K562 (cell line): ENCODE data around the gene C2CD2L. TPM values are rescaled to one million over a fixed set of nuclear protein-coding genes. Genes with fewer than 3 reads are reported as not detected.

Source experiments
- CREB3 ChIP-seq: fragments of 450-650 bp; conservative IDR thresholded peaks from 2 replicates; pipeline ENCODE4 v1.6.1; 2016; ENCODE audit warnings: missing genetic modification characterization, low read depth, mild to moderate bottlenecking, missing compliant biosample characterization, moderate library complexity
- CREB5 ChIP-seq: fragments of 250-450 bp; sonication (Bioruptor Pico); IDR thresholded peaks from 2 replicates; pipeline ENCODE4 v1.5.0; 2020; ENCODE audit warnings: mild to moderate bottlenecking
- ELF4 ChIP-seq: fragments of 450-650 bp; formaldehyde crosslinking; IDR thresholded peaks from 2 replicates; pipeline ENCODE4 v1.4.0; 2022; ENCODE audit warnings: missing genetic modification characterization
- FOXJ2 ChIP-seq: fragments of 200-800 bp; sonication (Bioruptor generic); IDR thresholded peaks from 2 replicates; pipeline ENCODE4 v1.6.1; 2016; ENCODE audit warnings: missing genetic modification characterization, missing compliant biosample characterization
- GATAD2A ChIP-seq: fragments of 450-650 bp; IDR thresholded peaks from 2 replicates; pipeline ENCODE4 v1.6.1; 2017
- HNRNPH1 ChIP-seq: fragments of 200-400 bp; formaldehyde crosslinking; optimal IDR thresholded peaks from 2 replicates; pipeline ENCODE3; 2017; ENCODE audit warnings: low read depth, mild to moderate bottlenecking, low read length, moderate library complexity
- HNRNPK ChIP-seq: fragments of 200-400 bp; formaldehyde crosslinking; IDR thresholded peaks from one replicate; pipeline ENCODE4 v1.6.1; 2018; ENCODE audit warnings: mild to moderate bottlenecking, low read depth, low read length; ENCODE audit not compliant: poor library complexity, severe bottlenecking
- IRF1 ChIP-seq: sonication (generic); formaldehyde crosslinking; IDR thresholded peaks from 2 replicates; pipeline ENCODE4 v1.8.0; 2022; ENCODE audit warnings: missing genetic modification reagents, mild to moderate bottlenecking, borderline replicate concordance
- KHSRP ChIP-seq: fragments of 450-650 bp; IDR thresholded peaks from 2 replicates; pipeline ENCODE4 v1.6.1; 2017
- MTA1 ChIP-seq: fragments of 450-650 bp; IDR thresholded peaks from 2 replicates; pipeline ENCODE4 v1.6.1; 2017; ENCODE audit warnings: borderline replicate concordance
- NEUROD1 ChIP-seq: fragments of 150-350 bp; IDR thresholded peaks from 2 replicates; pipeline ENCODE4 v1.6.1; 2014; ENCODE audit warnings: borderline replicate concordance, low read length, low read depth; ENCODE audit not compliant: partially characterized antibody
- PHB2 ChIP-seq: fragments of 450-650 bp; IDR thresholded peaks from 2 replicates; pipeline ENCODE4 v1.6.1; 2017; ENCODE audit warnings: low read depth
- RBBP5 ChIP-seq: fragments of 200-600 bp; sonication (generic); IDR thresholded peaks from 2 replicates; pipeline ENCODE4 v1.6.1; 2012; ENCODE audit warnings: borderline replicate concordance, mild to moderate bottlenecking, low read length, control low read depth, inconsistent platforms; ENCODE audit not compliant: insufficient read depth, poor library complexity, severe bottlenecking
- SETDB1 ChIP-seq: IDR thresholded peaks from one replicate; pipeline ENCODE4 v1.6.1; 2012; ENCODE audit warnings: low read length, control low read depth, inconsistent platforms
- SMAD4 ChIP-seq: fragments of 250-450 bp; sonication (Bioruptor Pico); conservative IDR thresholded peaks from 2 replicates; pipeline ENCODE4 v1.8.0; 2021; ENCODE audit warnings: inconsistent platforms, mild to moderate bottlenecking, moderate library complexity
- SNRNP70 ChIP-seq: fragments of 200-400 bp; formaldehyde crosslinking; optimal IDR thresholded peaks from 2 replicates; pipeline ENCODE3; 2017; ENCODE audit warnings: low read depth, low read length
- TBP ChIP-seq: optimal IDR thresholded peaks from 2 replicates; pipeline ENCODE3; 2011; ENCODE audit warnings: low read depth, low read length, improper control_type of control experiment
- TCF15 ChIP-seq: fragments of 250-450 bp; sonication (Bioruptor Pico); IDR thresholded peaks from 2 replicates; pipeline ENCODE4 v1.8.0; 2022; ENCODE audit warnings: moderate library complexity, mild to moderate bottlenecking, inconsistent platforms
- TFAP4 ChIP-seq: sonication (generic); formaldehyde crosslinking; IDR thresholded peaks from 2 replicates; pipeline ENCODE4 v1.8.0; 2022; ENCODE audit warnings: missing genetic modification reagents, mild to moderate bottlenecking, moderate library complexity, borderline replicate concordance
- ZFP91 ChIP-seq: sonication (generic); formaldehyde crosslinking; IDR thresholded peaks from 2 replicates; pipeline ENCODE4 v1.8.0; 2022; ENCODE audit warnings: mild to moderate bottlenecking, missing genetic modification reagents
- ZNF212 ChIP-seq: fragments of 450-650 bp; formaldehyde crosslinking; IDR thresholded peaks from 2 replicates; pipeline ENCODE4 v1.4.0; 2020; ENCODE audit warnings: mild to moderate bottlenecking
- polyA plus RNA-seq, 8 experiments: library from polyadenylated mRNA; depleted of rRNA in 4 of 8; stranded (reverse) in 5 of 8; unstranded in 3 of 8; fragments of >200 nt; fragmentation: Nextera tagmentation in 2 of 8; fragmentation: Illumina TruSeq in 1 of 8; extraction: Ambion mirVana in 2 of 8; extraction: Trizol in 1 of 8; gene quantifications; 2 replicates each; pipeline versions ENCODE4 v1.2.1 to v1.2.3, GENCODE V29; 2011 to 2014; ENCODE audit warnings: inconsistent platforms in 1 of 8, missing spikeins in 1 of 8
- total RNA-seq, 7 experiments: library from RNA; depleted of rRNA in 6 of 7; stranded (reverse); fragments of >200 nt in 6 of 7; fragmentation: Illumina TruSeq in 2 of 7; extraction: Trizol in 2 of 7; gene quantifications; 2 replicates each; pipeline versions ENCODE4 v1.2.1 to v1.2.3, GENCODE V29; 2011 to 2021; ENCODE audit warnings: low replicate concordance in 1 of 7

The C2CD2L gene
- total and polyA plus RNA-seq, 9 of the 15 experiments (the other 6 are each of a cell fraction or from before 2014, with no cell fraction given), result 0.66 to 41.2 (median 14.8) TPM

GRCh38 chr11:119093942-119094815, 13.0 kb upstream of the C2CD2L start (continued):
- TF ChIP-seq HNRNPH1, result peak; percentile 1
- TF ChIP-seq FOXJ2 (tag), result 0 out of 2 replicates have a peak, but pooled peaks have one; percentile 11
- no peak for TF ChIP-seq PHB2
- peak; percentile 45 for TF ChIP-seq RBBP5
- TF ChIP-seq SNRNP70, result no peak
- no peak for TF ChIP-seq KHSRP
- no peak for TF ChIP-seq ZFP91 (CRISPR knock-in tag)
- no peak for TF ChIP-seq ELF4 (CRISPR knock-in tag)
- no peak for TF ChIP-seq CREB5 (CRISPR knock-in tag)
- peak; percentile 28; the same call in 1 of the 2 replicates for TF ChIP-seq SMAD4 (CRISPR knock-in tag)
- no peak for TF ChIP-seq GATAD2A
- TF ChIP-seq HNRNPK, result peak; percentile 40
- no peak for TF ChIP-seq IRF1 (CRISPR knock-in tag)
- TF ChIP-seq MTA1, result no peak
- TF ChIP-seq ZNF212 (CRISPR knock-in tag), result peak; percentile 53; the same call in 1 of the 2 replicates
- TF ChIP-seq CREB3 (tag), result no peak
- peak; percentile 44 for TF ChIP-seq TFAP4 (CRISPR knock-in tag)
- TF ChIP-seq TCF15 (CRISPR knock-in tag), result no peak
- TF ChIP-seq TBP, result no peak
- TF ChIP-seq NEUROD1, result no peak
- TF ChIP-seq SETDB1, result no peak
